Coronary artery (tissue), 2 donors: Measurements from ENCODE around the gene RNF121.

Source experiments
- DNase-seq: peaks from one replicate; pipeline ENCODE4 v3.0.0-alpha.2; 2017; ENCODE audit warnings: low spot score
- H3K27ac ChIP-seq, 2 donors: fragments of 200-600 bp; sonication (generic); one replicate each; pipeline ENCODE4 v1.5.1; 2016 to 2019
- H3K4me3 ChIP-seq: fragments of 200-600 bp; sonication (generic); 2 replicates; pipeline ENCODE4 v1.5.1; 2016; ENCODE audit warnings: mild to moderate bottlenecking, moderate library complexity
- CTCF ChIP-seq: fragments of 200-600 bp; sonication (generic); IDR thresholded peaks from one replicate; pipeline ENCODE4 v1.5.1; 2019; ENCODE audit warnings: antibody characterized with exemption

The RNF121 gene

GRCh38 chr11:71998061-71998460, 69.2 kb downstream of the RNF121 start:
- H3K4me3 ChIP-seq = no peak overlapping the region
- no peak for TF ChIP-seq CTCF
- no peak for DNase-seq
- H3K27ac ChIP-seq = peak overlapping the region in 1 of 2 donors; percentile 68

DNA sequence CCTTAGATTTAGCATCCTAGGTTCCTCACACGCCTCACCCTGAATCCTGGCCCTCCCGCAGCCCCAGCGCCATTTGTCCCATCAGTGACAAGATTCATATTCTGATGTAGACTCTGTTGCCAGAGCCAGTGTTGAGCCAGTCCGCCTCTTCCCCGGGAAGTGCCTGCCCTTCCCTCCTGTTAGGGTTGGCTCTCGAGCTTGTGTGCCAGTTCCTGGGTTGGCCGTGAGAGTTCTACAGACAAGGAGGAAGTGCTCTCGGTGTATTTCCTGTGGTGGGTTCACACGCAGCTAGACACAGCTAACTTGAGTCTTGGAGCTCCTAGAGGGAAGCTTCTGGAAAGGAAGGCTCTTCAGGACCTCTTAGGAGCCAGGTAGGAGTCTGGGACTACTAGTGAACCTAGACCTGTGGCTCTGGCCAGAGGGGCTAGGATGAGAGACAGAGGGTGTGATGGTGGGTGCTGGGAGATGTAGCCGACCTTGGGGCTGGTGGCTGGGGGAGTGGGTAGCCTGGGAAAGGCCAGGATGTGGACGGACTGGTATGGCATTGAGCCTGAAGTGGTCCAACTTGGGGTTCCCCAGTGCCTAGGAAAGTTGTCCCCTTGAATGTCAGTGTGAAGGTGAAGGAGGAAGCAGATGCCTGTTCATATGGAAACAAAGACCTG, 69.9 kb downstream of the RNF121 start, which contains the start of gene IL18BP:
Gene IL18BP (plus strand): TSS at position 261 of the 662 bp plus-strand sequence. CDS start 1,076 bp downstream, outside the sequence.
- no peak for TF ChIP-seq CTCF
- DNase-seq = no peak
- H3K4me3 ChIP-seq = peak within 1 kb of the TSS; percentile 52
- peak within 1 kb of the TSS; percentile 6 to 68 for H3K27ac ChIP-seq

DNA sequence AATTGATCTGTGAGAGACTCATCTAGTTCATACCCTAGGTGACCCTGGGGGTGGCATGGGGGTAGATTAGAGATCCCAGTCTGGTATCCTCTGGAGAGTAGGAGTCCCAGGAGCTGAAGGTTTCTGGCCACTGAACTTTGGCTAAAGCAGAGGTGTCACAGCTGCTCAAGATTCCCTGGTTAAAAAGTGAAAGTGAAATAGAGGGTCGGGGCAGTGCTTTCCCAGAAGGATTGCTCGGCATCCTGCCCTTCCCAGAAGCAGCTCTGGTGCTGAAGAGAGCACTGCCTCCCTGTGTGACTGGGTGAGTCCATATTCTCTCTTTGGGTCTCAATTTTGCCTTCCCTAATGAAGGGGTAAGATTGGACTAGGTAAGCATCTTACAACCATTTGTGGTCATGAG, 70.5 kb downstream of the RNF121 start:
- Histone ChIP-seq H3K4me3 (peak overlapping the region; percentile 52), H3K27ac (peak overlapping the region; percentile 6 to 68)
- no peak for DNase-seq
- TF ChIP-seq CTCF = no peak

- peak overlapping the region in 1 of 2 donors; percentile 68 for H3K27ac ChIP-seq
- no peak for DNase-seq
- TF ChIP-seq CTCF = no peak
- H3K4me3 ChIP-seq = peak overlapping the region; percentile 52
These were observed 71.0 kb downstream of the RNF121 start for GRCh38 chr11:71999798-72000197.

- peak overlapping the region in 1 of 2 donors; percentile 68 for H3K27ac ChIP-seq
- no peak for DNase-seq
- no peak overlapping the region for H3K4me3 ChIP-seq
- no peak for TF ChIP-seq CTCF
These were observed 71.5 kb downstream of the RNF121 start for GRCh38 chr11:72000202-72000867.

DNA sequence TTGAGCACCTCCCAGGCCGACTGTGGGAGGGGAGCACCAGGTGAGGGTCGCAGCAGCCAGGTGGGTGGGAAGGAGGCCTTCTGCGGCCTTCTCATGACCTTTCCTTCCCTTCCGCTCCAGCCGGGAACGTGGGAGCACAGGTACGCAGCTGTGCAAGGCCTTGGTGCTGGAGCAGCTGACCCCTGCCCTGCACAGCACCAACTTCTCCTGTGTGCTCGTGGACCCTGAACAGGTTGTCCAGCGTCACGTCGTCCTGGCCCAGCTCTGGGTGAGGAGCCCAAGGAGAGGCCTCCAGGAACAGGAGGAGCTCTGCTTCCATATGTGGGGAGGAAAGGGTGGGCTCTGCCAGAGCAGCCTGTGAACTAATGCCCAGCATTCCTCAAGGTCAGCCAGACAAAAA, 72.4 kb downstream of the RNF121 start:
- no peak for DNase-seq
- TF ChIP-seq CTCF = no peak
- Histone ChIP-seq H3K4me3 (no peak overlapping the region), H3K27ac (no peak overlapping the region)
